Body of pancreas (tissue), 4 donors: ENCODE measurements around the gene CAMK1D.

ENCODE experiments used
- POLR2A ChIP-seq, 3 donors: fragments of 450-650 bp; IDR thresholded peaks; one replicate each; pipeline ENCODE4 v1.6.1; 2016; ENCODE audit warnings: antibody characterized with exemption in 3 of 3, mild to moderate bottlenecking in 2 of 3
- TF ChIP-seq, protein P1 (sequence below), 7 experiments: fragments of 450-650 bp in 4 of 7; fragments of 200-600 bp in 3 of 7; sonication (generic) in 3 of 7; IDR thresholded peaks; one replicate each; pipeline ENCODE4 v1.5.1; 2016 to 2019; ENCODE audit warnings: antibody characterized with exemption in 7 of 7

DNA sequence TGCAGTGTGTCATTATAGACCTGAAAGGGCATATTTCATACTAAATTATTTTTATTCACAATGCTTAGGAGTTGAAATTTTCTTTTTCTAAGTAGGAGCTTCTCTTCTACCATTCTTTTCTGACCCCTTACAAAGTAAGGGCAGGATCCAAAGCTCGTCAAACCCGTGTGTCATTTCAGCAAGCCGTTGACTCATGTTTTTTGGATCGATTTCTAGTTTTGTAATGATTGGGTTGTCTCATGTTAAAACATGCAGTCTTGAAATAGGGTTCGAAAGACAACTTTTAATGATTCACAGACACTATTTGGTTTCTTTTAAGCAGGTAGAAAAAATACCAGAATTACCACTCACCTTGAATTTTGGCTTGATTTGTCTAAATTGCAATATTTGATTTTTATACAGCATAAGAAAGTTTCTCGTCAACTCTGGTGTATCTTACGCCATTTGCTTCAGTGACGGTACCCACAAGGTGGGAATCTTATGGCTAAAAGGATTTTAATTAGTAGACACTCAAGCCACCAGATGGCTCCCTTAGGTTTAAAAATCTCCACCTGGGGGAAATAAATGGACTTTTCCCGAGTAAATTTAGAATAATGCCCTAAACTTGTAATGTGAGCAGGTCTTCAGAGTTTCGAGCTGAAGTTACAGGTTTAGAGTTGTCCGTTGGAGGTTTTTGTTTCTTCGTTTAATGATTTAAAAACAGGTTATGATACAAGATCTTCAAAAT, 368.8 kb downstream of the CAMK1D start:
- TF ChIP-seq, protein P1, sequence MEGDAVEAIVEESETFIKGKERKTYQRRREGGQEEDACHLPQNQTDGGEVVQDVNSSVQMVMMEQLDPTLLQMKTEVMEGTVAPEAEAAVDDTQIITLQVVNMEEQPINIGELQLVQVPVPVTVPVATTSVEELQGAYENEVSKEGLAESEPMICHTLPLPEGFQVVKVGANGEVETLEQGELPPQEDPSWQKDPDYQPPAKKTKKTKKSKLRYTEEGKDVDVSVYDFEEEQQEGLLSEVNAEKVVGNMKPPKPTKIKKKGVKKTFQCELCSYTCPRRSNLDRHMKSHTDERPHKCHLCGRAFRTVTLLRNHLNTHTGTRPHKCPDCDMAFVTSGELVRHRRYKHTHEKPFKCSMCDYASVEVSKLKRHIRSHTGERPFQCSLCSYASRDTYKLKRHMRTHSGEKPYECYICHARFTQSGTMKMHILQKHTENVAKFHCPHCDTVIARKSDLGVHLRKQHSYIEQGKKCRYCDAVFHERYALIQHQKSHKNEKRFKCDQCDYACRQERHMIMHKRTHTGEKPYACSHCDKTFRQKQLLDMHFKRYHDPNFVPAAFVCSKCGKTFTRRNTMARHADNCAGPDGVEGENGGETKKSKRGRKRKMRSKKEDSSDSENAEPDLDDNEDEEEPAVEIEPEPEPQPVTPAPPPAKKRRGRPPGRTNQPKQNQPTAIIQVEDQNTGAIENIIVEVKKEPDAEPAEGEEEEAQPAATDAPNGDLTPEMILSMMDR (IDR thresholded peaks at IDR 0.05), result peak in 1 of 7 experiments; percentile 7
- TF ChIP-seq POLR2A (IDR thresholded peaks at IDR 0.05), result no peak
